ENCODE results near the gene CLIC4. TPM values are rescaled to one million over a fixed set of nuclear protein-coding genes. Genes with fewer than 3 reads are reported as not detected.

The CLIC4 gene
- total and polyA plus RNA-seq, 9 of the 15 experiments (the other 6 are each of a cell fraction or from before 2014, with no cell fraction given) = 16.0 to 67.5 (median 38.4) TPM

GRCh38 chr1:24765308-24765988 is 20.2 kb downstream of the CLIC4 start (continued):
- TF ChIP-seq FOXM1 (IDR thresholded peaks at IDR 0.05; ENCODE audit: low read depth) = no peak; the same call in 1 of the 2 replicates
- no peak for TF ChIP-seq FOXM1 (CRISPR knock-in tag; IDR thresholded peaks at IDR 0.05; ENCODE audit: low read depth)
- no peak for TF ChIP-seq SIN3B (IDR thresholded peaks at IDR 0.05; ENCODE audit: low read depth)
- TF ChIP-seq ZBTB43 (CRISPR knock-in tag; IDR thresholded peaks at IDR 0.05) = no peak
- TF ChIP-seq ZNF668 (CRISPR knock-in tag; IDR thresholded peaks at IDR 0.05) = 0 out of 2 replicates have a peak, but pooled peaks have one; percentile 34
- peak; percentile 67 for TF ChIP-seq ZNF583 (CRISPR knock-in tag; IDR thresholded peaks at IDR 0.05)
- TF ChIP-seq KAT7 (CRISPR knock-in tag; IDR thresholded peaks at IDR 0.05; ENCODE audit: borderline replicate concordance) = no peak
- 0 out of 2 replicates have a peak, but pooled peaks have one; percentile 10 for TF ChIP-seq BCL6 (CRISPR knock-in tag; IDR thresholded peaks at IDR 0.05)
- 0 out of 2 replicates have a peak, but pooled peaks have one; percentile 37 for TF ChIP-seq NFATC3 (IDR thresholded peaks at IDR 0.05)
- peak; percentile 7; the same call in 1 of the 2 replicates for TF ChIP-seq KLF6 (CRISPR knock-in tag; IDR thresholded peaks at IDR 0.05; ENCODE audit: borderline replicate concordance)
- no peak for TF ChIP-seq MXD1 (CRISPR knock-in tag; IDR thresholded peaks at IDR 0.05; ENCODE audit: borderline replicate concordance, poor library complexity, severe bottlenecking)
- peak; percentile 73; the same call in 1 of the 2 replicates for TF ChIP-seq ELK3 (CRISPR knock-in tag; IDR thresholded peaks at IDR 0.05)
- no peak for TF ChIP-seq ZKSCAN1 (IDR thresholded peaks at IDR 0.05; ENCODE audit: low read depth, low read length)
- TF ChIP-seq ZNF324 (CRISPR knock-in tag; IDR thresholded peaks at IDR 0.05) = 0 out of 2 replicates have a peak, but pooled peaks have one; percentile 35
- no peak for TF ChIP-seq NR2F6 (CRISPR knock-in tag; IDR thresholded peaks at IDR 0.05)
- no peak for TF ChIP-seq ARID2 (IDR thresholded peaks at IDR 0.05)
- no peak for TF ChIP-seq HDGF (IDR thresholded peaks at IDR 0.05)
- no peak for TF ChIP-seq ZNF785 (CRISPR knock-in tag; IDR thresholded peaks at IDR 0.05)
- TF ChIP-seq MTA3 (IDR thresholded peaks at IDR 0.05; ENCODE audit: borderline replicate concordance) = peak; percentile 44; the same call in 1 of the 2 replicates
- TF ChIP-seq CSDE1 (IDR thresholded peaks at IDR 0.05) = peak in 1 of 2 experiments; percentile 54; a peak in 1 of 4 replicates
- TF ChIP-seq ZFP91 (CRISPR knock-in tag; IDR thresholded peaks at IDR 0.05) = no peak
- TF ChIP-seq HCFC1 (IDR thresholded peaks at IDR 0.05; ENCODE audit: low read depth, low read length) = no peak
- TF ChIP-seq GATA2 (CRISPR knock-in tag; IDR thresholded peaks at IDR 0.05) = peak; percentile 91
- TF ChIP-seq RBFOX2 (IDR thresholded peaks at IDR 0.05; ENCODE audit: low read depth, low read length) = 0 out of 2 replicates have a peak, but pooled peaks have one; percentile 21
- TF ChIP-seq ZNF316 (IDR thresholded peaks at IDR 0.05) = peak; percentile 100

All from K562 (cell line).